ENCODE measurements around the gene PDE4D. TPM values are rescaled to one million over a fixed set of nuclear protein-coding genes. Genes with fewer than 3 reads are reported as not detected.

The PDE4D gene
- total and polyA plus RNA-seq, 2 of the 4 experiments (the other 2 are of a cell fraction): 1.4 to 7.9 TPM

DNA sequence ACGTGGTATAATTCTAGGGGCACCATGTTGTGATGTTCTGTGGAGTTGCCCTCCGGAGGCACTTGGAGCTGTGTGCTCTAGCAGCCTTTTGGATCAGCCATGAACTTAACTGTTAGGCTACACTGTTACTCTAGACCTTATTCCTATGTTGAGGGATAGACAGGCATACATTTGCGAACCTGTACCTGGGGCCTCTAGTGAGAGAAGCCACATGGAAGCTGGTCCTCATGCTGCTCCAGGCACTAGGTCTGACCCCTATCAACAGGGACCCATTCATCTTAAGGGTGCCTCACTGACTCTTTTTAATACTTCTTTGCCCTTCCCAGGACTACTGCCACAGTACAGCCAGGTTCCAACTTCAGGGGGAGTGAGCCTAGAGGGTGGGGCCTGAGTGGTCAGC is 715.9 kb downstream of the PDE4D start:
- H2BK20ac ChIP-seq (ENCODE audit: low read depth, low read length): no peak overlapping the region
- H4K91ac ChIP-seq (ENCODE audit: insufficient read depth, low read depth, low read length): no peak overlapping the region
- no peak overlapping the region for H3K23ac ChIP-seq (ENCODE audit: low read depth, low read length)
- H3K14ac ChIP-seq (replicated peaks; ENCODE audit: low read depth, low read length): no peak overlapping the region
- no peak overlapping the region for H2AK9ac ChIP-seq (replicated peaks; ENCODE audit: low read depth, low read length, poor library complexity)
- in situ Hi-C loops (cut with MboI; ENCODE audit: low sequenced_read_pairs): loop anchor here (5.0 kb wide), 1 partner anchor 290 kb away; no protein-coding TSS in a partner anchor
- no peak overlapping the region for H2BK120ac ChIP-seq (ENCODE audit: low read depth, low read length)
- no peak overlapping the region for H3K27ac ChIP-seq (ENCODE audit: insufficient read depth, low read length)
- H3K27me3 ChIP-seq (ENCODE audit: control insufficient read depth, insufficient read depth, low read length): peaks cover 2% of the 10 kb centered on the region; the same call in 1 of the 2 replicates
- H3K4me2 ChIP-seq (ENCODE audit: low read depth, low read length): no peak overlapping the region
- no peaks in the 10 kb centered on the region for H4K20me1 ChIP-seq (ENCODE audit: insufficient read depth, low read length)
- no peak overlapping the region for H4K5ac ChIP-seq (ENCODE audit: low read depth, low read length)
- DNase-seq: no peak
- BruUV-seq (replicated peaks): no TSS peak
- H3K4me3 ChIP-seq (ENCODE audit: insufficient read depth, low read depth, low read length): no peak overlapping the region
- dilution Hi-C loops (cut with HindIII; ENCODE audit: low sequenced_read_pairs, unreplicated experiment): loop anchor here (25.0 kb wide), 1 partner anchor 185 kb away; no protein-coding TSS in a partner anchor
- no peak overlapping the region for H3K9ac ChIP-seq (ENCODE audit: low read depth, low read length)
- no peak overlapping the region for H3K18ac ChIP-seq (ENCODE audit: low read depth, low read length)
- H2AFZ ChIP-seq (replicated peaks; ENCODE audit: low read length, poor library complexity): no peak overlapping the region
- H3K4ac ChIP-seq (ENCODE audit: low read depth, low read length): no peak overlapping the region
- ATAC-seq (ENCODE audit: low read depth): no peak
- POLR2A ChIA-PET (ENCODE audit: unreplicated experiment): no interaction called here
- H3K9me1 ChIP-seq (ENCODE audit: insufficient read depth, low read length): no peaks in the 10 kb centered on the region
- no peak for TF ChIP-seq MAFK (IDR thresholded peaks at IDR 0.05; ENCODE audit: low read depth, low read length)
- TF ChIP-seq RAD21 (IDR thresholded peaks at IDR 0.05; ENCODE audit: low read length): no peak
- no peak overlapping the region for H2BK5ac ChIP-seq (ENCODE audit: low read depth, low read length, poor library complexity, severe bottlenecking)
- H3K36me3 ChIP-seq (ENCODE audit: control insufficient read depth, insufficient read depth, low read length): no peaks in the 10 kb centered on the region
- H4K8ac ChIP-seq (ENCODE audit: low read depth in 2 of 2, low read length in 2 of 2): no peak overlapping the region
- no peak overlapping the region for H2BK15ac ChIP-seq (ENCODE audit: low read depth, low read length)
- CTCF ChIA-PET: interaction anchor here (1.4 kb wide), 1 partner anchor 143 kb away, joined by 4 read pairs; no protein-coding TSS in a partner anchor
- H3K56ac ChIP-seq (ENCODE audit: extremely low read depth, insufficient read depth, low read length): no peak overlapping the region
- no peaks in the 10 kb centered on the region for H3K9me3 ChIP-seq (ENCODE audit: control insufficient read depth, insufficient read depth, low read length)
- H3K4me1 ChIP-seq (ENCODE audit: control insufficient read depth, insufficient read depth, low read length): no peaks in the 10 kb centered on the region
- no peaks in the 10 kb centered on the region for H3K79me1 ChIP-seq (ENCODE audit: low read depth in 1 of 2, low read length in 2 of 2)
- 50% methylated on average over 1 of the region's 3 CpGs; no CpG with 5 or more reads in 1 of the 2 experiments for WGBS, 2 experiments (ENCODE audit: extremely low coverage in 2 of 2, insufficient read length in 1 of 2)
- H2AK5ac ChIP-seq (ENCODE audit: low read depth, low read length): no peak overlapping the region
- intact Hi-C loops (cut with micrococcal nuclease): no loop called here

All from IMR-90 (cell line).